Measurements from ENCODE around the gene LDLRAD2.

DNA sequence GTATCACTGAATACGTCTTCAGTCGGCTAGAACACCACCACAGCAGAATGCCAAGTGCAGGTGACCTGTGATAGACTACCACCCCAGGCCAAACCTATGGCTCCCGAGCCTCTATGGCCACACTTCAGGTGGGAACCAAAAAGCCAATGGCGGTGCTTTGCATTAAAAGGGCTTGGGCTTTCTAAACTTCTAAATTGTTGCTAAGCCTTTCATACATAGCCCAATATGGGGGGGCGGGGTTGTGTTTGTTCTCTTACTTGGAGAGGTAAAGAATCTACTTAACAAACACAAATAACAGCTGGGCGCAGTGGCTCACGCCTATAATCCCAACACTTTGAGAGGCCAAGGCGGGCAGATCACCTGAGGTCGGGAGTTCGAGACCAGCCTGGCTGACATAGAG, 48.8 kb upstream of the LDLRAD2 start:
- TF ChIP-seq POLR2AphosphoS5 (IDR thresholded peaks at IDR 0.05; ENCODE audit: low read depth, low read length): no peak
- TF ChIP-seq POLR2A (IDR thresholded peaks at IDR 0.05; ENCODE audit: low read depth, low read length): no peak
- TF ChIP-seq SPI1 (IDR thresholded peaks at IDR 0.05; ENCODE audit: low read depth, low read length): no peak
- TF ChIP-seq POU2F2 (IDR thresholded peaks at IDR 0.05; ENCODE audit: low read depth, low read length): no peak
- no peak for TF ChIP-seq TAF1 (IDR thresholded peaks at IDR 0.05; ENCODE audit: low read depth, low read length)
- no peak for TF ChIP-seq PAX5 (IDR thresholded peaks at IDR 0.05; ENCODE audit: insufficient read depth, low read length, severe bottlenecking)

Data from GM12891 (cell line).